Nephron progenitor cell (in vitro differentiated cells): ENCODE measurements around the gene PTPRD.

Experiments used
- DNase-seq: peaks from one replicate; pipeline ENCODE4 v3.0.0; 2021
- H3K27ac Mint-ChIP-seq: 2 replicates; pipeline ENCODE4 v1.8.0; 2021; ENCODE audit warnings: mild to moderate bottlenecking, moderate library complexity, mixed read lengths
- H3K27me3 Mint-ChIP-seq: 2 replicates; pipeline ENCODE4 v1.8.0; 2021; ENCODE audit warnings: mild to moderate bottlenecking, low read depth, mixed read lengths; ENCODE audit not compliant: poor library complexity
- H3K36me3 Mint-ChIP-seq: 2 replicates; pipeline ENCODE4 v1.8.0; 2021; ENCODE audit warnings: low read depth, mixed read lengths
- H3K4me1 Mint-ChIP-seq: 2 replicates; pipeline ENCODE4 v1.8.0; 2021; ENCODE audit warnings: mixed read lengths
- H3K4me3 Mint-ChIP-seq: 2 replicates; pipeline ENCODE4 v1.8.0; 2021; ENCODE audit warnings: mild to moderate bottlenecking, moderate library complexity, mixed read lengths
- H3K9me3 Mint-ChIP-seq: 2 replicates; pipeline ENCODE4 v1.8.0; 2021; ENCODE audit warnings: mild to moderate bottlenecking, moderate library complexity, mixed read lengths
- CTCF ChIP-seq: fragments of 200-600 bp; sonication (generic); IDR thresholded peaks from 2 replicates; pipeline ENCODE4 v1.5.0; 2021; ENCODE audit warnings: antibody characterized with exemption

Gene PTPRD

GRCh38 chr9:9998491-9999287 lies 614.1 kb downstream of the PTPRD start:
- DNase-seq: no peak

GRCh38 chr9:9997585-9997984 lies 615.2 kb downstream of the PTPRD start:
- Mint-ChIP-seq H3K27me3 (no peaks in the 10 kb centered on the region), H3K27ac (no peak overlapping the region), H3K9me3 (peaks cover 5% of the 10 kb centered on the region), H3K4me3 (no peak overlapping the region), H3K4me1 (peaks cover 33% of the 10 kb centered on the region), H3K36me3 (no peaks in the 10 kb centered on the region)
- no peak for DNase-seq
- no peak for TF ChIP-seq CTCF

More at GRCh38 chr9:9998491-9999287, 614.1 kb downstream of the PTPRD start:
- H3K27me3 Mint-ChIP-seq: no peaks in the 10 kb centered on the region
- peak; percentile 30 for TF ChIP-seq CTCF
- no peak overlapping the region for H3K4me3 Mint-ChIP-seq
- no peaks in the 10 kb centered on the region for H3K36me3 Mint-ChIP-seq
- peaks cover 5% of the 10 kb centered on the region for H3K9me3 Mint-ChIP-seq
- peak overlapping the region; percentile 15 for H3K27ac Mint-ChIP-seq
- peaks cover 33% of the 10 kb centered on the region for H3K4me1 Mint-ChIP-seq

GRCh38 chr9:9996259-9996658 lies 616.5 kb downstream of the PTPRD start:
- Mint-ChIP-seq H3K9me3 (peaks cover 9% of the 10 kb centered on the region), H3K27ac (no peak overlapping the region), H3K36me3 (no peaks in the 10 kb centered on the region), H3K4me1 (peaks cover 33% of the 10 kb centered on the region), H3K27me3 (no peaks in the 10 kb centered on the region), H3K4me3 (no peak overlapping the region)
- TF ChIP-seq CTCF: no peak
- DNase-seq: no peak

- no peak for DNase-seq
- H3K36me3 Mint-ChIP-seq: no peaks in the 10 kb centered on the region
- H3K27ac Mint-ChIP-seq: no peak overlapping the region
- no peak for TF ChIP-seq CTCF
- H3K27me3 Mint-ChIP-seq: no peaks in the 10 kb centered on the region
- peaks cover 18% of the 10 kb centered on the region for H3K9me3 Mint-ChIP-seq
- H3K4me1 Mint-ChIP-seq: peaks cover 19% of the 10 kb centered on the region
- no peak overlapping the region for H3K4me3 Mint-ChIP-seq
These were observed 619.9 kb downstream of the PTPRD start for GRCh38 chr9:9992936-9993335.

- no peak for TF ChIP-seq CTCF
- no peak for DNase-seq
- Mint-ChIP-seq H3K4me1 (no peaks in the 10 kb centered on the region), H3K27me3 (no peaks in the 10 kb centered on the region), H3K36me3 (no peaks in the 10 kb centered on the region), H3K9me3 (no peaks in the 10 kb centered on the region), H3K27ac (no peak overlapping the region), H3K4me3 (no peak overlapping the region)
These were observed 639.7 kb downstream of the PTPRD start for GRCh38 chr9:9973062-9973461.

- no peak for DNase-seq
- Mint-ChIP-seq H3K9me3 (no peaks in the 10 kb centered on the region), H3K4me3 (no peak overlapping the region), H3K27me3 (no peaks in the 10 kb centered on the region), H3K4me1 (no peaks in the 10 kb centered on the region), H3K36me3 (no peaks in the 10 kb centered on the region), H3K27ac (no peak overlapping the region)
- TF ChIP-seq CTCF: no peak
These were observed 642.3 kb downstream of the PTPRD start for GRCh38 chr9:9970514-9970913.
